AG04450 (cell line): Measurements from ENCODE around the gene PHF14. TPM values are rescaled to one million over a fixed set of nuclear protein-coding genes. Genes with fewer than 3 reads are reported as not detected.

ENCODE experiments used
- CTCF ChIA-PET: fragments of 300-600, 350-600 bp; formaldehyde crosslinking; extraction: SDS; loops from one replicate; lab custom pipeline; 2022; ENCODE audit warnings: antibody characterized with exemption, inconsistent platforms; lab: Charles Lee
- POLR2A ChIA-PET: fragments of 350-600 bp; formaldehyde crosslinking; extraction: SDS; loops from one replicate; lab custom pipeline; 2021; ENCODE audit warnings: antibody characterized with exemption, inconsistent platforms; lab: Yijun Ruan, JAX
- DNase-seq: peaks from one replicate; pipeline ENCODE4 v3.0.0-alpha.2; 2011; ENCODE audit warnings: low read depth, low spot score
- H3K27ac ChIP-seq: one replicate; pipeline ENCODE4 v1.5.1; 2012; ENCODE audit warnings: low read depth, low read length, control low read depth
- H3K27me3 ChIP-seq: one replicate; pipeline ENCODE4 v1.6.0; 2012; ENCODE audit warnings: low read length; ENCODE audit not compliant: control insufficient read depth, insufficient read depth
- H3K4me3 ChIP-seq: 2 replicates; pipeline ENCODE4 v1.5.1; 2011; ENCODE audit warnings: mild to moderate bottlenecking, low read depth, low read length, control low read depth
- H3K9me3 ChIP-seq: 2 replicates; pipeline ENCODE4 v1.5.1; 2012; ENCODE audit warnings: low read length; ENCODE audit not compliant: control insufficient read depth, insufficient read depth
- polyA plus RNA-seq: library from polyadenylated mRNA; depleted of rRNA; stranded (reverse); fragments of >200 nt; gene quantifications from 2 replicates; pipeline ENCODE4 v1.2.3, GENCODE V29; 2011
- TF ChIP-seq, protein P1 (sequence below): IDR thresholded peaks from 2 replicates; pipeline ENCODE4 v1.5.1; 2011; ENCODE audit warnings: low read depth, low read length, control low read depth, inconsistent platforms

PHF14 gene
- polyA plus RNA-seq, 1 experiment: 26.2 TPM

DNA sequence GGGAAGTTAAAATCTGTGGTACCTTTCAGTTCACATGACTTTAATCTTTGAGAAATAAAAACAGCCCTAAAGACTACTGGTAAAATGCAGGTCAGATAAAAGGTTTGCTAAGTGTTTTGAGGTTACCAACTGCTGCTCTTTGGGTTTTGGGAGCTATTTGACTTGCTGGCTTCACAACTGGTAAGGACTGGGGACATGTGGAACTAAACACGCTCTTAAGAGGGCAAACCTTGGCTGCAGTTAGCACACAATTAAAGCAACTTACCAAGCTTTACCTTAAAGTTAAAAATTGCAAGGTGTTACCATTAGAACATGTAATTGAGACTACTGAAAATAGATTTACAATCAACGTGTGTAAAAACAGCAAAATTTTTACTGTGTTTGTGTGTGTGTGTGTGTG is 220.2 kb downstream of the PHF14 start:
- CTCF ChIA-PET: interaction anchor here (0.7 to 2.4 kb wide), 2 partner anchors 18 to 185 kb away, joined by 5 to 30 read pairs; no protein-coding TSS in a partner anchor
- Histone ChIP-seq H3K27me3 (no peaks in the 10 kb centered on the region), H3K27ac (no peak overlapping the region), H3K9me3 (no peaks in the 10 kb centered on the region; the same call in 1 of the 2 replicates), H3K4me3 (no peak overlapping the region)
- TF ChIP-seq, protein P1, sequence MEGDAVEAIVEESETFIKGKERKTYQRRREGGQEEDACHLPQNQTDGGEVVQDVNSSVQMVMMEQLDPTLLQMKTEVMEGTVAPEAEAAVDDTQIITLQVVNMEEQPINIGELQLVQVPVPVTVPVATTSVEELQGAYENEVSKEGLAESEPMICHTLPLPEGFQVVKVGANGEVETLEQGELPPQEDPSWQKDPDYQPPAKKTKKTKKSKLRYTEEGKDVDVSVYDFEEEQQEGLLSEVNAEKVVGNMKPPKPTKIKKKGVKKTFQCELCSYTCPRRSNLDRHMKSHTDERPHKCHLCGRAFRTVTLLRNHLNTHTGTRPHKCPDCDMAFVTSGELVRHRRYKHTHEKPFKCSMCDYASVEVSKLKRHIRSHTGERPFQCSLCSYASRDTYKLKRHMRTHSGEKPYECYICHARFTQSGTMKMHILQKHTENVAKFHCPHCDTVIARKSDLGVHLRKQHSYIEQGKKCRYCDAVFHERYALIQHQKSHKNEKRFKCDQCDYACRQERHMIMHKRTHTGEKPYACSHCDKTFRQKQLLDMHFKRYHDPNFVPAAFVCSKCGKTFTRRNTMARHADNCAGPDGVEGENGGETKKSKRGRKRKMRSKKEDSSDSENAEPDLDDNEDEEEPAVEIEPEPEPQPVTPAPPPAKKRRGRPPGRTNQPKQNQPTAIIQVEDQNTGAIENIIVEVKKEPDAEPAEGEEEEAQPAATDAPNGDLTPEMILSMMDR: no peak
- no peak for DNase-seq
- POLR2A ChIA-PET: interaction anchor here (0.6 kb wide), 1 partner anchor 18 kb away, joined by 3 read pairs; no protein-coding TSS in a partner anchor

DNA sequence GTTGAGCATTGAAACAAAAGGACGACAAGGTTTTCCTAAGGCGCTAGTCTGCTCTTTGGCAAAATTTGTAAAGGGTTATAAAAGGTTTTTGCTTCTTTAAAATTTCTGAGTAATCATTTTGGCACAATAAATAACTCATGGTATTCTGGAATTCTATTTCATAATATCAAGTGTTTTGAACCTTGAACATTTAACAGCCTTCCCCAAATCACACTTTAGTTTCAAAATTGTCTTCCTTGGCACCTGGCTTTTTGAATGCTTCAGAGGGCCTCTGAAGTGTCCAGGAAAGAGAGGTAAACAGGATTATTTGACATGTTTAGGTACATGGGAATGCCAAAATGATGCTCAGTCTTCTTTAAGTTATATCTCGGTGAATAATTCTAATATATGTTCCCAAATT is 220.8 kb downstream of the PHF14 start:
- Histone ChIP-seq H3K27me3 (no peaks in the 10 kb centered on the region), H3K9me3 (no peaks in the 10 kb centered on the region; the same call in 1 of the 2 replicates), H3K4me3 (no peak overlapping the region), H3K27ac (no peak overlapping the region)
- CTCF ChIA-PET: interaction anchor here (2.4 kb wide), 1 partner anchor 17 kb away, joined by 30 read pairs; no protein-coding TSS in a partner anchor
- TF ChIP-seq, protein P1: no peak
- no peak for DNase-seq
- POLR2A ChIA-PET: interaction anchor here (0.6 kb wide), 1 partner anchor 17 kb away, joined by 3 read pairs; no protein-coding TSS in a partner anchor

DNA sequence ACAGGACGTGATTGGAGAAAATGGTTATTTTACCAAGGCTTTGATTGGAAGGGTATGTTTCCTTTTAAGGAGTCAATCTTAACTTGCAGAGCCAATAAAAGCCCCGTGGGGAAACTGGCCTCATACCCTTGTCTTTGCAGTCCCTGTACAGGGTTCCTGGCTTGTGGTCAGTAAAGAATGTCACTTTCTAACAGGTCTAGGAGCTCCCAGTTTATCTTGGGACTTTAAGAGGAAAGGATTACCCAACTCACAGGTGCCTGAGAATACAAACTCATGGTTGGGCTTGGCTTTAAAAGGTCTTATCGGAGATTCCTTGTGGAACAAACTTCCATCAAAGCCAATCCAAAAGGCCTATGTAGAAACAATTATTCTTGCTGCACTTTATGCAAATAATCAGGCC is 221.8 kb downstream of the PHF14 start:
- Histone ChIP-seq H3K4me3 (no peak overlapping the region), H3K27me3 (no peaks in the 10 kb centered on the region), H3K27ac (peak overlapping the region; percentile 31), H3K9me3 (no peaks in the 10 kb centered on the region)
- ChIA-PET CTCF (interaction anchor here (1.1 kb wide), 1 partner anchor 17 kb away, joined by 8 read pairs; no protein-coding TSS in a partner anchor), POLR2A (no interaction called here)
- TF ChIP-seq, protein P1: no peak
- no peak for DNase-seq

DNA sequence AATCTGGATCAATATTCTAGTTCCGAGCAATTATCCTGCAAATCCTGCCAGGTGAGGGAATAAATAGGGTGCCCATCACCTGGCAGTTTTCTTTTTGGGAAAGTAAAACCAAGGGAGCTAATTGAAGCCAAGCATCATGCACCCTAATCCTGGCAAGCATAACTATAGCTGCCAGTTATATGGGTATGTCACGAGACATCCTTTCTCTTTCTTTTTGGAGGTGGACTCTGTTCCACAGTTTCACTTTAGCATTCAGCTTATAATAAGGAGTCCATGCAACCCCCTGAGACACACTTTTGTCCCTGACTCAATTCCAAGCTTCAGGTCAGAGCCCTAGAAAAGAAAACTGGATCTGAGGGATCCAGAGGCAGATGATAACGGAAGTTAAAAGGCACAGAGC is 222.5 kb downstream of the PHF14 start:
- H3K27ac ChIP-seq: no peak overlapping the region
- ChIA-PET CTCF (interaction anchor here (1.1 kb wide), 1 partner anchor 16 kb away, joined by 8 read pairs; no protein-coding TSS in a partner anchor), POLR2A (no interaction called here)
- no peak overlapping the region for H3K4me3 ChIP-seq
- H3K9me3 ChIP-seq: no peaks in the 10 kb centered on the region
- no peak for DNase-seq
- TF ChIP-seq, protein P1: no peak
- H3K27me3 ChIP-seq: no peaks in the 10 kb centered on the region

DNA sequence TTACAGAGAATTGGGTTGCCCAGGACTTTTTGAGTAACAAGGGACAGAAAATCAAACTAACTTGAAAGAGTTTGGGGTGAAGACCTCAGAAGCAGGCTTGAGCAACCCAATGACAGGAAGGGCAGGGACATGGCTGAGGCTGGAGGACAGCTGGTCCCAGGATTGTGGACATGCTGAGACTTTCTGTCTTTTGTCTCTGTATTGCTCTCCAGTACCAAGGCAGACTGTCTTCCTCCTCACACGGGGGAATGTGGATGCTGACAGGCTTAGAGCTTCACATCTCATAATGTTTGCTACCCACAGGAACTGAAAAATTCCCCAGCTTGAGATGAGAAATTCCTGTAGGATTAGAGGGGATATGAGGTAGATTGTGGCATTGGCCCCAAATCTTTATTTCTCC is 229.6 kb downstream of the PHF14 start:
- DNase-seq: no peak
- no peak overlapping the region for H3K27ac ChIP-seq
- CTCF ChIA-PET: interaction anchor here (2.6 kb wide), 1 partner anchor 9 kb away, joined by 17 read pairs; no protein-coding TSS in a partner anchor
- no peaks in the 10 kb centered on the region for H3K9me3 ChIP-seq
- POLR2A ChIA-PET: no interaction called here
- TF ChIP-seq, protein P1: no peak
- H3K4me3 ChIP-seq: no peak overlapping the region
- H3K27me3 ChIP-seq: no peaks in the 10 kb centered on the region
